Esophagus squamous epithelium (tissue), 5 donors: ENCODE measurements around the gene TEX52. TPM values are rescaled to one million over a fixed set of nuclear protein-coding genes. Genes with fewer than 3 reads are reported as not detected.
A peak's percentile ranks its signal among the peaks of the same experiment; 100 is the strongest.

Source experiments
- DNase-seq: peaks from one replicate; lab custom pipeline; 2025; lab: John Stamatoyannopoulos, UW
- H3K27ac ChIP-seq, 4 donors: fragments of 200-600 bp; sonication (generic); one replicate each; pipeline ENCODE4 v1.5.1; 2016 to 2019; ENCODE audit warnings: mild to moderate bottlenecking in 1 of 4
- H3K27me3 ChIP-seq, 4 donors: fragments of 200-600 bp; sonication (generic); 1 replicate in 3 of 4; 2 replicates in 1 of 4; pipeline versions ENCODE4 v1.5.1 to v1.6.0; 2017 to 2021; ENCODE audit warnings: antibody characterized with exemption in 1 of 4
- H3K36me3 ChIP-seq, 3 donors: fragments of 200-600 bp; sonication (generic); one replicate each; pipeline ENCODE4 v1.5.1; 2016 to 2019
- H3K4me1 ChIP-seq, 3 donors: fragments of 200-600 bp; sonication (generic); one replicate each; pipeline ENCODE4 v1.5.1; 2017 to 2019
- H3K4me3 ChIP-seq, 4 donors: fragments of 200-600 bp; sonication (generic); 1 replicate in 3 of 4; 2 replicates in 1 of 4; pipeline ENCODE4 v1.5.1; 2016 to 2019; ENCODE audit warnings: mild to moderate bottlenecking in 2 of 4, moderate library complexity in 1 of 4
- H3K9me3 ChIP-seq, 3 donors: fragments of 200-600 bp; sonication (generic); one replicate each; pipeline ENCODE4 v1.5.1; 2016 to 2019
- CTCF ChIP-seq, 6 experiments: fragments of 450-650 bp in 4 of 6; fragments of 200-600 bp in 2 of 6; sonication (generic) in 2 of 6; IDR thresholded peaks; one replicate each; pipeline ENCODE4 v1.5.1; 2016 to 2019; ENCODE audit warnings: antibody characterized with exemption in 6 of 6, mild to moderate bottlenecking in 4 of 6, moderate library complexity in 4 of 6
- POLR2A ChIP-seq, 4 donors: fragments of 450-650 bp; IDR thresholded peaks; one replicate each; pipeline ENCODE4 v1.6.1; 2017; ENCODE audit warnings: antibody characterized with exemption in 4 of 4, mild to moderate bottlenecking in 4 of 4, moderate library complexity in 3 of 4
- WGBS, 2 donors: methylation state at CpG; one replicate each; pipeline ENCODE4 v1.1.5; 2018; 5-methylcytosine and 5-hydroxymethylcytosine counted together
- intact Hi-C: fragments of 100-400 bp; cut with DNase I; formaldehyde crosslinking; loops from one replicate; pipeline ENCODE4 v1.15.0; 2022
- total RNA-seq, 4 donors: library from RNA; depleted of rRNA; stranded (reverse); fragments of >200 nt; gene quantifications; one replicate each; pipeline ENCODE4 v1.1.0, GENCODE V29; 2016
- donor health status: DM: yes; HTN: yes; CAD: no.

The TEX52 gene
- total RNA-seq, 4 donors from 2014 or later = not detected

GRCh38 chr12:2890388-2891239, 33.8 kb upstream of the TEX52 start, which contains the start of gene TULP3:
Gene TULP3 (plus strand): TSS chr12:2890891. CDS start chr12:2890948, 57 bp downstream.
- TF ChIP-seq CTCF (IDR thresholded peaks at IDR 0.05) (peak in 1 of 6 experiments; percentile 28), POLR2A (IDR thresholded peaks at IDR 0.05) (peak in 3 of 4 donors; percentile 74 to 89 (median 75))
- peak within 1 kb of the TSS; percentile 68 to 97 (median 78) for H3K4me3 ChIP-seq
- H3K9me3 ChIP-seq = no peaks in the 10 kb centered on the region
- H3K4me1 ChIP-seq = peaks cover 6 to 37% (median 10%) of the 10 kb centered on the region in 3 donors
- WGBS, 2 donors = 0 to 8% methylated on average over 4 to 9 of the region's 83 CpGs
- peak within 1 kb of the TSS; percentile 89 to 98 (median 94) for H3K27ac ChIP-seq
- intact Hi-C loops = no loop called here
- no peaks in the 10 kb centered on the region for H3K27me3 ChIP-seq
- peak; percentile 82 for DNase-seq
- H3K36me3 ChIP-seq = peaks cover 0 to 20% (median 0%) of the 10 kb centered on the region in 3 donors

GRCh38 chr12:2890001-2890387, 33.2 kb upstream of the TEX52 start:
- Histone ChIP-seq H3K9me3 (no peaks in the 10 kb centered on the region), H3K27ac (peak overlapping the region; percentile 89 to 98 (median 94)), H3K4me1 (peaks cover 6 to 37% (median 10%) of the 10 kb centered on the region in 3 donors), H3K27me3 (no peaks in the 10 kb centered on the region), H3K4me3 (peak overlapping the region; percentile 68 to 97 (median 78)), H3K36me3 (peaks cover 0 to 26% (median 0%) of the 10 kb centered on the region in 3 donors)
- no peak for TF ChIP-seq CTCF (IDR thresholded peaks at IDR 0.05)
- no peak for TF ChIP-seq POLR2A (IDR thresholded peaks at IDR 0.05)
- WGBS, 2 donors = 73% methylated on average over 10 of the region's 10 CpGs
- no peak for DNase-seq
- intact Hi-C loops = no loop called here

GRCh38 chr12:2886768-2887450, 30.1 kb upstream of the TEX52 start:
- Histone ChIP-seq H3K27me3 (no peaks in the 10 kb centered on the region), H3K4me1 (peaks cover 3 to 14% (median 6%) of the 10 kb centered on the region in 3 donors), H3K36me3 (peaks cover 0 to 29% (median 0%) of the 10 kb centered on the region in 3 donors), H3K9me3 (no peaks in the 10 kb centered on the region), H3K4me3 (no peak overlapping the region), H3K27ac (no peak overlapping the region)
- WGBS, 2 donors = 88 to 91% methylated on average over 7 to 10 of the region's 10 CpGs
- no peak for DNase-seq
- TF ChIP-seq POLR2A (IDR thresholded peaks at IDR 0.05) (no peak), CTCF (IDR thresholded peaks at IDR 0.05) (no peak)
- intact Hi-C loops = loop anchor here (10.0 kb wide), 1 partner anchor 58 kb away; no protein-coding TSS in a partner anchor

- WGBS, 2 donors = 82 to 83% methylated on average over 2 of the region's 2 CpGs
- intact Hi-C loops = loop anchor here (10.0 kb wide), 1 partner anchor 60 kb away; no protein-coding TSS in a partner anchor
These were observed 28.0 kb upstream of the TEX52 start for GRCh38 chr12:2884810-2885209.

More at GRCh38 chr12:2884810-2885209, 28.0 kb upstream of the TEX52 start:
- no peak overlapping the region for H3K27ac ChIP-seq
- no peaks in the 10 kb centered on the region for H3K27me3 ChIP-seq
- H3K9me3 ChIP-seq = no peaks in the 10 kb centered on the region
- H3K36me3 ChIP-seq = peaks cover 0 to 38% (median 0%) of the 10 kb centered on the region in 3 donors
- H3K4me3 ChIP-seq = no peak overlapping the region
- no peak for DNase-seq
- TF ChIP-seq POLR2A (IDR thresholded peaks at IDR 0.05) (no peak), CTCF (IDR thresholded peaks at IDR 0.05) (no peak)
- peaks cover 0 to 7% (median 0%) of the 10 kb centered on the region in 3 donors for H3K4me1 ChIP-seq
